HepG2 (cell line): ENCODE data around the gene AJM1. TPM values are rescaled to one million over a fixed set of nuclear protein-coding genes. Genes with fewer than 3 reads are reported as not detected.

Experiments
- ATF7-NPFF ChIP-seq: sonication (generic); formaldehyde crosslinking; IDR thresholded peaks from 2 replicates; pipeline ENCODE4 v1.8.1; 2023; ENCODE audit warnings: mild to moderate bottlenecking, low read depth, missing genetic modification reagents, moderate library complexity
- CAMTA2 ChIP-seq: sonication (generic); formaldehyde crosslinking; IDR thresholded peaks from 2 replicates; pipeline ENCODE4 v1.4.0; 2020; ENCODE audit warnings: mild to moderate bottlenecking, missing genetic modification reagents, borderline replicate concordance
- FOXK1 ChIP-seq: sonication (generic); formaldehyde crosslinking; IDR thresholded peaks from 2 replicates; pipeline ENCODE4 v1.4.0; 2020; ENCODE audit warnings: low read depth, missing genetic modification reagents, borderline replicate concordance
- HDAC2 ChIP-seq: sonication (generic); formaldehyde crosslinking; IDR thresholded peaks from 2 replicates; pipeline ENCODE4 v1.4.0; 2020; ENCODE audit warnings: missing genetic modification reagents
- IKZF4 ChIP-seq: sonication (generic); formaldehyde crosslinking; IDR thresholded peaks from 2 replicates; pipeline ENCODE4 v1.5.1; 2020; ENCODE audit warnings: borderline replicate concordance, mild to moderate bottlenecking, low read depth, missing genetic modification reagents; ENCODE audit errors: not compliant biosample characterization
- MEIS1 ChIP-seq: sonication (generic); formaldehyde crosslinking; IDR thresholded peaks from 2 replicates; pipeline ENCODE4 v1.9.0; 2021; ENCODE audit warnings: mild to moderate bottlenecking, missing genetic modification reagents, moderate library complexity, borderline replicate concordance
- TBX2 ChIP-seq: sonication (generic); formaldehyde crosslinking; IDR thresholded peaks from 2 replicates; pipeline ENCODE4 v1.5.0; 2020; ENCODE audit warnings: missing genetic modification reagents, mild to moderate bottlenecking, borderline replicate concordance
- ZBTB14 ChIP-seq: sonication (generic); formaldehyde crosslinking; IDR thresholded peaks from 2 replicates; pipeline ENCODE4 v1.4.0; 2020; ENCODE audit warnings: missing genetic modification reagents
- ZC3H13 ChIP-seq: sonication (generic); formaldehyde crosslinking; IDR thresholded peaks from 2 replicates; pipeline ENCODE4 v1.8.1; 2023; ENCODE audit warnings: mild to moderate bottlenecking, missing genetic modification reagents, moderate library complexity
- ZFP91 ChIP-seq: sonication (generic); formaldehyde crosslinking; IDR thresholded peaks from 2 replicates; pipeline ENCODE4 v1.9.0; 2022; ENCODE audit warnings: missing genetic modification reagents, mild to moderate bottlenecking, borderline replicate concordance
- ZNF142 ChIP-seq: sonication (generic); formaldehyde crosslinking; IDR thresholded peaks from 2 replicates; pipeline ENCODE4 v1.4.0; 2020; ENCODE audit warnings: missing genetic modification reagents
- ZNF275 ChIP-seq: sonication (generic); formaldehyde crosslinking; IDR thresholded peaks from 2 replicates; pipeline ENCODE4 v1.8.0; 2022; ENCODE audit warnings: missing genetic modification reagents, mild to moderate bottlenecking, inconsistent platforms, borderline replicate concordance
- ZNF343 ChIP-seq: sonication (generic); formaldehyde crosslinking; IDR thresholded peaks from 2 replicates; pipeline ENCODE4 v1.4.0; 2020; ENCODE audit warnings: mild to moderate bottlenecking, missing genetic modification reagents
- ZNF800 ChIP-seq: sonication (generic); formaldehyde crosslinking; IDR thresholded peaks from 2 replicates; pipeline ENCODE4 v1.4.0; 2020; ENCODE audit warnings: missing genetic modification reagents
- polyA plus RNA-seq, 8 experiments: library from polyadenylated mRNA; depleted of rRNA in 3 of 8; stranded (reverse) in 7 of 8; unstranded in 1 of 8; fragments of >200 nt; fragmentation: Illumina TruSeq in 4 of 8; extraction: Trizol in 4 of 8; gene quantifications; 2 replicates each; pipeline versions ENCODE4 v1.2.1 to v1.2.3, GENCODE V29; 2011 to 2016; ENCODE audit warnings: low read depth in 4 of 8, missing spikeins in 1 of 8, mixed read lengths in 1 of 8; ENCODE audit not compliant: insufficient read depth in 1 of 8
- total RNA-seq, 5 experiments: library from RNA; depleted of rRNA; stranded (reverse); fragments of >200 nt; fragmentation: Illumina TruSeq; extraction: Trizol; gene quantifications; 2 replicates each; pipeline ENCODE4 v1.2.3, GENCODE V29; 2016; ENCODE audit warnings: low read depth in 1 of 5

Gene AJM1
- total and polyA plus RNA-seq, 2 of the 13 experiments (the other 11 are each of a cell fraction or from before 2014, with no cell fraction given) = 1.1 to 1.2 TPM

- TF ChIP-seq ZC3H13 (CRISPR knock-in tag) (peak; percentile 93), ATF7-NPFF (CRISPR knock-in tag) (peak; percentile 79), ZBTB14 (peak; percentile 47; the same call in 1 of the 2 replicates), ZNF343 (CRISPR knock-in tag) (peak; percentile 67; the same call in 1 of the 2 replicates), ZFP91 (CRISPR knock-in tag) (peak; percentile 100), TBX2 (peak; percentile 68; the same call in 1 of the 2 replicates), ZNF142 (peak; percentile 57; the same call in 1 of the 2 replicates), FOXK1 (0 out of 2 replicates have a peak, but pooled peaks have one; percentile 13), ZNF800 (CRISPR knock-in tag) (0 out of 2 replicates have a peak, but pooled peaks have one; percentile 33), ZNF275 (0 out of 2 replicates have a peak, but pooled peaks have one; percentile 72), IKZF4 (CRISPR knock-in tag) (peak; percentile 23), HDAC2 (CRISPR knock-in tag) (peak; percentile 61), MEIS1 (CRISPR knock-in tag) (peak; percentile 89), CAMTA2 (CRISPR knock-in tag) (0 out of 2 replicates have a peak, but pooled peaks have one; percentile 84)
Measured at GRCh38 chr9:136842380-136842948, at the start of gene AJM1 (continued).
